ENCODE measurements around the gene SKI.

Gene SKI

GRCh38 chr1:2228157-2228594, at the start of gene SKI:
SKI (plus strand) TSS chr1:2228319; CDS start chr1:2228767, 448 bp downstream.
- no peaks in the 10 kb centered on the region for H3K27me3 ChIP-seq (ENCODE audit: control insufficient read depth in 1 of 2, insufficient read depth in 2 of 2, low read length in 2 of 2)
- H3K4me3 ChIP-seq (ENCODE audit: low read depth in 1 of 2, low read length in 2 of 2) = peak within 1 kb of the TSS; percentile 70 to 73
- no peaks in the 10 kb centered on the region for H3K9me3 ChIP-seq (ENCODE audit: low read length)
- H3K36me3 ChIP-seq (ENCODE audit: insufficient read depth, low read length) = no peaks in the 10 kb centered on the region
- H3K9ac ChIP-seq (ENCODE audit: low read length) = no peak within 1 kb of the TSS
- peaks cover 18% of the 10 kb centered on the region for H3K4me1 ChIP-seq (ENCODE audit: insufficient read depth, low read length)
- peak within 1 kb of the TSS; percentile 96 for H3K27ac ChIP-seq (ENCODE audit: low read depth, low read length)

GRCh38 chr1:2178875-2179274, 49.2 kb upstream of the SKI start:
- Histone ChIP-seq H3K9me3 (ENCODE audit: low read length) (no peaks in the 10 kb centered on the region), H3K27me3 (ENCODE audit: control insufficient read depth in 1 of 2, insufficient read depth in 2 of 2, low read length in 2 of 2) (no peaks in the 10 kb centered on the region), H3K4me3 (ENCODE audit: low read depth in 1 of 2, low read length in 2 of 2) (no peak overlapping the region), H3K9ac (ENCODE audit: low read length) (no peak overlapping the region), H3K36me3 (ENCODE audit: insufficient read depth, low read length) (no peaks in the 10 kb centered on the region), H3K4me1 (ENCODE audit: insufficient read depth, low read length) (peaks cover 8% of the 10 kb centered on the region), H3K27ac (ENCODE audit: low read depth, low read length) (no peak overlapping the region)

DNA sequence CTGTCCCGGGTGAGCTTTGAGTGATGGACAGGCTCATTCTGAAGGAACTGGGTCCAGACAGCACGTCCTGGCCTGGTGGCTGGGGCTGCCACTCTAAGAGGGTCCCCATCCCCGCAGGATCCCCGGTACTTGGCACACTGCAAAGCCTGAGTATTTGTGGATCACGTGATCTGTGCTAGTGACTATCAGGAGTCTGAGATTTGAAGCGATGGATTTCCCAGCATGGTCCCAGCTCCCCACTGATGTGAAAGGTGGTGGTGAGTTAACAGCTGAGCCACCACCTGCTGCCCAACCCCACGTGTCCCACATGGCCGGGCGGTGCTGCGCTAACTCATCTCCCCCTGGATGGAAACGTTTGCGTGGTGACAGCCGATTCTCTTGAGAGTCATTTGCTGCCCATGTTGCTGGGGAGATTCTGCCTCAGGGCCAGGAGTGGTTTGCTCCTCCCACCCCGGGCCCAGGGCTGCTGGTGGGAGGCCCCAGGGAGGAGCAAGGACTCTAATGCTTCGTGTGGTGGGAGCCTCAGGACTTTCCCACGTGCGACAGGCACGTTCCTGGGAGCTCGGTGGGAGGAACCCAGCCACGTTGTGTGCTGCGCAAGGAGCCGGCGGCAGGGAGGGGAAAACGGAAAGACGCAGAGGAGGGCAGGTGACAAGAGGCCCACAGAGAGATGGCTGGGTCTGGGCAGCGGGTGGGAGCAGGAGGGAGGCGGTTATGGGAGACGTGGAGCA, 48.7 kb upstream of the SKI start:
- H3K4me3 ChIP-seq (ENCODE audit: low read depth in 1 of 2, low read length in 2 of 2) = no peak overlapping the region
- no peaks in the 10 kb centered on the region for H3K36me3 ChIP-seq (ENCODE audit: insufficient read depth, low read length)
- H3K27ac ChIP-seq (ENCODE audit: low read depth, low read length) = no peak overlapping the region
- H3K4me1 ChIP-seq (ENCODE audit: insufficient read depth, low read length) = peaks cover 5% of the 10 kb centered on the region
- no peak overlapping the region for H3K9ac ChIP-seq (ENCODE audit: low read length)
- no peaks in the 10 kb centered on the region for H3K9me3 ChIP-seq (ENCODE audit: low read length)
- no peaks in the 10 kb centered on the region for H3K27me3 ChIP-seq (ENCODE audit: control insufficient read depth in 1 of 2, insufficient read depth in 2 of 2, low read length in 2 of 2)

GRCh38 chr1:2180297-2181245, 47.5 kb upstream of the SKI start:
- H3K27me3 ChIP-seq (ENCODE audit: control insufficient read depth in 1 of 2, insufficient read depth in 2 of 2, low read length in 2 of 2) = no peaks in the 10 kb centered on the region
- H3K4me3 ChIP-seq (ENCODE audit: low read depth in 1 of 2, low read length in 2 of 2) = no peak overlapping the region
- H3K4me1 ChIP-seq (ENCODE audit: insufficient read depth, low read length) = no peaks in the 10 kb centered on the region
- H3K9me3 ChIP-seq (ENCODE audit: low read length) = no peaks in the 10 kb centered on the region
- no peaks in the 10 kb centered on the region for H3K36me3 ChIP-seq (ENCODE audit: insufficient read depth, low read length)
- H3K9ac ChIP-seq (ENCODE audit: low read length) = no peak overlapping the region
- no peak overlapping the region for H3K27ac ChIP-seq (ENCODE audit: low read depth, low read length)

GRCh38 chr1:2181271-2181670, 46.8 kb upstream of the SKI start:
- H3K4me3 ChIP-seq (ENCODE audit: low read depth in 1 of 2, low read length in 2 of 2) = no peak overlapping the region
- no peak overlapping the region for H3K27ac ChIP-seq (ENCODE audit: low read depth, low read length)

GRCh38 chr1:2181752-2182151, 46.4 kb upstream of the SKI start:
- no peak overlapping the region for H3K9ac ChIP-seq (ENCODE audit: low read length)
- H3K9me3 ChIP-seq (ENCODE audit: low read length) = no peaks in the 10 kb centered on the region
- H3K36me3 ChIP-seq (ENCODE audit: insufficient read depth, low read length) = no peaks in the 10 kb centered on the region
- no peaks in the 10 kb centered on the region for H3K27me3 ChIP-seq (ENCODE audit: control insufficient read depth in 1 of 2, insufficient read depth in 2 of 2, low read length in 2 of 2)
- no peak overlapping the region for H3K4me3 ChIP-seq (ENCODE audit: low read depth in 1 of 2, low read length in 2 of 2)
- H3K27ac ChIP-seq (ENCODE audit: low read depth, low read length) = no peak overlapping the region
- no peaks in the 10 kb centered on the region for H3K4me1 ChIP-seq (ENCODE audit: insufficient read depth, low read length)

More at GRCh38 chr1:2181271-2181670, 46.8 kb upstream of the SKI start:
- Histone ChIP-seq H3K9ac (ENCODE audit: low read length) (no peak overlapping the region), H3K27me3 (ENCODE audit: control insufficient read depth in 1 of 2, insufficient read depth in 2 of 2, low read length in 2 of 2) (no peaks in the 10 kb centered on the region), H3K4me1 (ENCODE audit: insufficient read depth, low read length) (no peaks in the 10 kb centered on the region), H3K36me3 (ENCODE audit: insufficient read depth, low read length) (no peaks in the 10 kb centered on the region), H3K9me3 (ENCODE audit: low read length) (no peaks in the 10 kb centered on the region)

DNA sequence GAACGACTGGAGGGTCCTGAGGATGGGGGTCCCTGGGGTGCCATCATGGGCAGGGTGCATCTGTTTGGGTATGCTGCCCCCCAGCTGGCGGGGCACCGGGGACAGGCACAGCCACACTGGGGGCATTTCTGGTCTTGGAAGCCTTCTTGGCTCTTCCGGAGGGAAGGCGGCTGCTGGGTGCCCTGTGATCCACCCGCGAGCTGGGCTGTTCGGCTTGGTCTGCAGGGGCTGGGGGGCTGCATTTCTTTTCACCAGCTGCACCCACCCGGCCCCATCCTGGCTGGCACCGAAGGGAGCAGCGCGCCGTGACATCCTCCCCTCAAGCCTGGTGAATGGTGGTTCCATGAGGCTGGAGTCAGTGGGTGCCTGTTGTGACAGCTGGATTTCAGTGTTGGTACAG, 45.7 kb upstream of the SKI start:
- Histone ChIP-seq H3K27me3 (ENCODE audit: control insufficient read depth in 1 of 2, insufficient read depth in 2 of 2, low read length in 2 of 2) (no peaks in the 10 kb centered on the region), H3K4me1 (ENCODE audit: insufficient read depth, low read length) (no peaks in the 10 kb centered on the region), H3K9ac (ENCODE audit: low read length) (no peak overlapping the region), H3K27ac (ENCODE audit: low read depth, low read length) (no peak overlapping the region), H3K4me3 (ENCODE audit: low read depth in 1 of 2, low read length in 2 of 2) (no peak overlapping the region), H3K36me3 (ENCODE audit: insufficient read depth, low read length) (no peaks in the 10 kb centered on the region), H3K9me3 (ENCODE audit: low read length) (no peaks in the 10 kb centered on the region)

- no peak overlapping the region for H3K9ac ChIP-seq (ENCODE audit: low read length)
- no peaks in the 10 kb centered on the region for H3K36me3 ChIP-seq (ENCODE audit: insufficient read depth, low read length)
- H3K4me3 ChIP-seq (ENCODE audit: low read depth in 1 of 2, low read length in 2 of 2) = no peak overlapping the region
Measured at GRCh38 chr1:2183937-2184334, 44.2 kb upstream of the SKI start.

GRCh38 chr1:2184531-2184930, 43.6 kb upstream of the SKI start:
- Histone ChIP-seq H3K27me3 (ENCODE audit: control insufficient read depth in 1 of 2, insufficient read depth in 2 of 2, low read length in 2 of 2) (no peaks in the 10 kb centered on the region), H3K36me3 (ENCODE audit: insufficient read depth, low read length) (no peaks in the 10 kb centered on the region), H3K27ac (ENCODE audit: low read depth, low read length) (no peak overlapping the region), H3K9ac (ENCODE audit: low read length) (no peak overlapping the region), H3K4me3 (ENCODE audit: low read depth in 1 of 2, low read length in 2 of 2) (no peak overlapping the region), H3K9me3 (ENCODE audit: low read length) (no peaks in the 10 kb centered on the region), H3K4me1 (ENCODE audit: insufficient read depth, low read length) (peaks cover 3% of the 10 kb centered on the region)

More at GRCh38 chr1:2183937-2184334, 44.2 kb upstream of the SKI start:
- no peaks in the 10 kb centered on the region for H3K27me3 ChIP-seq (ENCODE audit: control insufficient read depth in 1 of 2, insufficient read depth in 2 of 2, low read length in 2 of 2)
- H3K27ac ChIP-seq (ENCODE audit: low read depth, low read length) = no peak overlapping the region
- H3K9me3 ChIP-seq (ENCODE audit: low read length) = no peaks in the 10 kb centered on the region
- H3K4me1 ChIP-seq (ENCODE audit: insufficient read depth, low read length) = peaks cover under 1% of the 10 kb centered on the region

- Histone ChIP-seq H3K9ac (ENCODE audit: low read length) (no peak overlapping the region), H3K27ac (ENCODE audit: low read depth, low read length) (no peak overlapping the region), H3K4me1 (ENCODE audit: insufficient read depth, low read length) (peaks cover 3% of the 10 kb centered on the region), H3K4me3 (ENCODE audit: low read depth in 1 of 2, low read length in 2 of 2) (no peak overlapping the region), H3K36me3 (ENCODE audit: insufficient read depth, low read length) (no peaks in the 10 kb centered on the region), H3K27me3 (ENCODE audit: control insufficient read depth in 1 of 2, insufficient read depth in 2 of 2, low read length in 2 of 2) (no peaks in the 10 kb centered on the region), H3K9me3 (ENCODE audit: low read length) (no peaks in the 10 kb centered on the region)
Measured at GRCh38 chr1:2184934-2185333, 43.2 kb upstream of the SKI start.
